KOPT-K1 (cell line): ENCODE results near the gene DDX24.

Source experiments
- H3K27ac ChIP-seq: fragments of 200-600 bp; sonication (generic); 2 replicates; pipeline ENCODE4 v1.5.1; 2016; ENCODE audit warnings: antibody characterized with exemption, mild to moderate bottlenecking, low read depth, low read length; ENCODE audit not compliant: poor library complexity, severe bottlenecking
- H3K36me3 ChIP-seq: fragments of 200-600 bp; sonication (generic); 2 replicates; pipeline ENCODE4 v1.5.1; 2017; ENCODE audit warnings: antibody characterized with exemption, mild to moderate bottlenecking, low read length, moderate library complexity; ENCODE audit not compliant: insufficient read depth
- H3K9me3 ChIP-seq: fragments of 200-600 bp; sonication (generic); 2 replicates; pipeline ENCODE4 v1.5.1; 2017; ENCODE audit warnings: antibody characterized with exemption, low read length, mild to moderate bottlenecking; ENCODE audit not compliant: insufficient read depth, poor library complexity, severe bottlenecking

DDX24 gene

GRCh38 chr14:94026889-94027469, 54.0 kb downstream of the DDX24 start:
- Histone ChIP-seq H3K36me3 (no peaks in the 10 kb centered on the region), H3K27ac (no peak overlapping the region), H3K9me3 (no peaks in the 10 kb centered on the region)

GRCh38 chr14:94026173-94026888, 54.7 kb downstream of the DDX24 start, which contains the start of gene OTUB2:
Gene OTUB2, plus strand, starts transcription at chr14:94026340. Its CDS starts 198 bp downstream, at chr14:94026538.
- H3K27ac ChIP-seq = no peak within 1 kb of the TSS
- H3K9me3 ChIP-seq = no peaks in the 10 kb centered on the region
- no peaks in the 10 kb centered on the region for H3K36me3 ChIP-seq

GRCh38 chr14:94025720-94026119, 55.3 kb downstream of the DDX24 start:
- H3K9me3 ChIP-seq = no peaks in the 10 kb centered on the region
- no peaks in the 10 kb centered on the region for H3K36me3 ChIP-seq
- no peak overlapping the region for H3K27ac ChIP-seq

GRCh38 chr14:94024549-94024948, 56.5 kb downstream of the DDX24 start:
- Histone ChIP-seq H3K36me3 (no peaks in the 10 kb centered on the region), H3K9me3 (no peaks in the 10 kb centered on the region), H3K27ac (no peak overlapping the region)

GRCh38 chr14:94022532-94023411, 58.2 kb downstream of the DDX24 start:
- H3K36me3 ChIP-seq = no peaks in the 10 kb centered on the region
- H3K27ac ChIP-seq = no peak overlapping the region

GRCh38 chr14:94021416-94022157, 59.4 kb downstream of the DDX24 start:
- H3K9me3 ChIP-seq = no peaks in the 10 kb centered on the region

More at GRCh38 chr14:94022532-94023411, 58.2 kb downstream of the DDX24 start:
- no peaks in the 10 kb centered on the region for H3K9me3 ChIP-seq

GRCh38 chr14:94021001-94021400, 60.0 kb downstream of the DDX24 start:
- Histone ChIP-seq H3K9me3 (no peaks in the 10 kb centered on the region), H3K27ac (no peak overlapping the region), H3K36me3 (no peaks in the 10 kb centered on the region)

More at GRCh38 chr14:94021416-94022157, 59.4 kb downstream of the DDX24 start:
- Histone ChIP-seq H3K27ac (no peak overlapping the region), H3K36me3 (no peaks in the 10 kb centered on the region)

GRCh38 chr14:94020267-94020666, 60.7 kb downstream of the DDX24 start:
- Histone ChIP-seq H3K36me3 (no peaks in the 10 kb centered on the region), H3K9me3 (no peaks in the 10 kb centered on the region), H3K27ac (no peak overlapping the region)

GRCh38 chr14:94019329-94019728, 61.7 kb downstream of the DDX24 start:
- H3K27ac ChIP-seq = no peak overlapping the region
- H3K9me3 ChIP-seq = no peaks in the 10 kb centered on the region
- H3K36me3 ChIP-seq = no peaks in the 10 kb centered on the region

- H3K9me3 ChIP-seq = no peaks in the 10 kb centered on the region
- no peak overlapping the region for H3K27ac ChIP-seq
- H3K36me3 ChIP-seq = no peaks in the 10 kb centered on the region
These were observed 62.7 kb downstream of the DDX24 start for GRCh38 chr14:94018308-94018707.

GRCh38 chr14:94016446-94016976, 64.5 kb downstream of the DDX24 start:
- H3K9me3 ChIP-seq = no peaks in the 10 kb centered on the region
- H3K27ac ChIP-seq = no peak overlapping the region
- H3K36me3 ChIP-seq = no peaks in the 10 kb centered on the region

- Histone ChIP-seq H3K27ac (no peak overlapping the region), H3K9me3 (no peaks in the 10 kb centered on the region), H3K36me3 (no peaks in the 10 kb centered on the region)
These were observed 65.8 kb downstream of the DDX24 start for GRCh38 chr14:94015223-94015622.

- H3K9me3 ChIP-seq = no peaks in the 10 kb centered on the region
- H3K36me3 ChIP-seq = no peaks in the 10 kb centered on the region
- no peak overlapping the region for H3K27ac ChIP-seq
These were observed 66.6 kb downstream of the DDX24 start for GRCh38 chr14:94014382-94014781.

GRCh38 chr14:94011795-94012194, 69.2 kb downstream of the DDX24 start:
- no peaks in the 10 kb centered on the region for H3K9me3 ChIP-seq
- H3K36me3 ChIP-seq = no peaks in the 10 kb centered on the region
- H3K27ac ChIP-seq = no peak overlapping the region
